Measurements from ENCODE around the gene ZNF566.

- no peak for TF ChIP-seq POLR2A (IDR thresholded peaks at IDR 0.05)
- TF ChIP-seq, protein P1, sequence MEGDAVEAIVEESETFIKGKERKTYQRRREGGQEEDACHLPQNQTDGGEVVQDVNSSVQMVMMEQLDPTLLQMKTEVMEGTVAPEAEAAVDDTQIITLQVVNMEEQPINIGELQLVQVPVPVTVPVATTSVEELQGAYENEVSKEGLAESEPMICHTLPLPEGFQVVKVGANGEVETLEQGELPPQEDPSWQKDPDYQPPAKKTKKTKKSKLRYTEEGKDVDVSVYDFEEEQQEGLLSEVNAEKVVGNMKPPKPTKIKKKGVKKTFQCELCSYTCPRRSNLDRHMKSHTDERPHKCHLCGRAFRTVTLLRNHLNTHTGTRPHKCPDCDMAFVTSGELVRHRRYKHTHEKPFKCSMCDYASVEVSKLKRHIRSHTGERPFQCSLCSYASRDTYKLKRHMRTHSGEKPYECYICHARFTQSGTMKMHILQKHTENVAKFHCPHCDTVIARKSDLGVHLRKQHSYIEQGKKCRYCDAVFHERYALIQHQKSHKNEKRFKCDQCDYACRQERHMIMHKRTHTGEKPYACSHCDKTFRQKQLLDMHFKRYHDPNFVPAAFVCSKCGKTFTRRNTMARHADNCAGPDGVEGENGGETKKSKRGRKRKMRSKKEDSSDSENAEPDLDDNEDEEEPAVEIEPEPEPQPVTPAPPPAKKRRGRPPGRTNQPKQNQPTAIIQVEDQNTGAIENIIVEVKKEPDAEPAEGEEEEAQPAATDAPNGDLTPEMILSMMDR (IDR thresholded peaks at IDR 0.05): no peak
These were observed 12.6 kb upstream of the ZNF566 start for GRCh38 chr19:36501973-36502372.

Data from thyroid gland (tissue), 4 donors.